Breast epithelium (tissue), 4 donors: Measurements from ENCODE around the gene RUFY1. TPM values are rescaled to one million over a fixed set of nuclear protein-coding genes. Genes with fewer than 3 reads are reported as not detected.
"Not testable (repeated sequence)": the region's sequence is repeated elsewhere in the genome, so short reads cannot be mapped to it uniquely, and the experiment has no call there.

Experiments used
- DNase-seq, 2 donors: peaks; one replicate each; pipeline ENCODE4 v3.0.0-alpha.2; 2019; ENCODE audit warnings: low spot score in 2 of 2
- H3K27ac ChIP-seq, 2 donors: fragments of 200-600 bp; sonication (generic) in 1 of 2; one replicate each; pipeline ENCODE4 v1.5.1; 2016 to 2019; ENCODE audit warnings: mild to moderate bottlenecking in 1 of 2
- H3K27me3 ChIP-seq, 2 donors: fragments of 200-600 bp; sonication (generic) in 1 of 2; one replicate each; pipeline versions ENCODE4 v1.5.1 to v1.6.0; 2017 to 2019; ENCODE audit warnings: control low read depth in 1 of 2, mild to moderate bottlenecking in 1 of 2
- H3K36me3 ChIP-seq: fragments of 200-600 bp; one replicate; pipeline ENCODE4 v1.5.1; 2019
- H3K4me1 ChIP-seq, 2 donors: fragments of 200-600 bp; sonication (generic); one replicate each; pipeline ENCODE4 v1.5.1; 2016 to 2019; ENCODE audit warnings: control low read depth in 1 of 2
- H3K4me3 ChIP-seq, 3 donors: fragments of 200-600 bp; sonication (generic); 1 replicate in 2 of 3; 2 replicates in 1 of 3; pipeline ENCODE4 v1.5.1; 2016 to 2019; ENCODE audit warnings: mild to moderate bottlenecking in 3 of 3, moderate library complexity in 2 of 3
- H3K9me3 ChIP-seq, 2 donors: fragments of 200-600 bp; sonication (generic) in 1 of 2; one replicate each; pipeline ENCODE4 v1.5.1; 2016 to 2019; ENCODE audit warnings: control low read depth in 1 of 2
- POLR2A ChIP-seq: fragments of 450-650 bp; IDR thresholded peaks from one replicate; pipeline ENCODE4 v1.6.1; 2016; ENCODE audit warnings: antibody characterized with exemption, mild to moderate bottlenecking, moderate library complexity
- POLR2AphosphoS5 ChIP-seq, 3 donors: sonication (generic); formaldehyde crosslinking; IDR thresholded peaks; one replicate each; pipeline ENCODE4 v1.6.1; 2017; ENCODE audit warnings: antibody characterized with exemption in 3 of 3
- intact Hi-C: fragments of 100-400 bp; cut with DNase I; formaldehyde crosslinking; loops from one replicate; pipeline ENCODE4 v1.15.1; 2023; ENCODE audit warnings: low total_unique reads
- total RNA-seq, 3 donors: library from RNA; depleted of rRNA; stranded (reverse); fragments of >200 nt; gene quantifications; one replicate each; pipeline ENCODE4 v1.1.0, GENCODE V29; 2016
- TF ChIP-seq, protein P1 (sequence below), 3 donors: fragments of 450-650 bp; IDR thresholded peaks; one replicate each; pipeline ENCODE4 v1.5.1; 2016 to 2017; ENCODE audit warnings: antibody characterized with exemption in 3 of 3, mild to moderate bottlenecking in 3 of 3, moderate library complexity in 3 of 3

Gene RUFY1
- total RNA-seq, 3 donors from 2014 or later: 51.8 to 70.0 (median 62.6) TPM

DNA sequence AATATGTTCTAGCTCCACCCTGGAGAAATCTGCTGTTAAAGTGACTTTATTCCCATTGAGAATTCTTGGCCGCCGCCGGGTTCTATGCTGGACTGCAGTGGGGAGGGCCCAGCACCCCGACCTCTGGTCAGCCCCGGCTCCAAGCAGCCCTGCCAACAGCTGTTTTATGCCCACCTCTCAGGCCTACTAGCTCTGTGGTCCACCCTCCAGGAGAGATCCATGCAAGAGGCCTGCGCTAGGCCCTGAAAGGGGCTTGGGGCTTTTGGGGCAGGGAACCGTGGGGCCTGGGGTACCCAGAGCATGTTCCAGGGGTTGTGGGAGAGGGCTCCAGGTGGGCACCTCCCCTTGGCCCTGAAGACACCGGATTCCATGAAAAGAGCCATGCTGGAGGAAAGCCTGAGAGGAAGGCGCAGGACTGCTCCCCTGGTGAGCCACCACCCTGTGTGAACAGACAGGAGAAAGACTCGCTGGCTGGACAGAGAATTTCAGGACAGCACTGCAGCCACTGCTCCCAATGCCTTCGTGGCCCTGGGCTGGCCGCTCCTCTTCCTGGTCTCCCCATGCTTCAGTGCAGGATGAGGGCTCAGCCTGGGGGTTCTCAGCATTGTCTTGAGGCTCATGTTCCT is 44.6 kb upstream of the RUFY1 start:
- no peak for DNase-seq
- intact Hi-C loops: no loop called here
- no peaks in the 10 kb centered on the region for H3K27me3 ChIP-seq
- H3K9me3 ChIP-seq: no peaks in the 10 kb centered on the region
- H3K4me1 ChIP-seq: no peaks in the 10 kb centered on the region
- TF ChIP-seq POLR2AphosphoS5 (IDR thresholded peaks at IDR 0.05) (no peak), POLR2A (no peak)
- TF ChIP-seq, protein P1, sequence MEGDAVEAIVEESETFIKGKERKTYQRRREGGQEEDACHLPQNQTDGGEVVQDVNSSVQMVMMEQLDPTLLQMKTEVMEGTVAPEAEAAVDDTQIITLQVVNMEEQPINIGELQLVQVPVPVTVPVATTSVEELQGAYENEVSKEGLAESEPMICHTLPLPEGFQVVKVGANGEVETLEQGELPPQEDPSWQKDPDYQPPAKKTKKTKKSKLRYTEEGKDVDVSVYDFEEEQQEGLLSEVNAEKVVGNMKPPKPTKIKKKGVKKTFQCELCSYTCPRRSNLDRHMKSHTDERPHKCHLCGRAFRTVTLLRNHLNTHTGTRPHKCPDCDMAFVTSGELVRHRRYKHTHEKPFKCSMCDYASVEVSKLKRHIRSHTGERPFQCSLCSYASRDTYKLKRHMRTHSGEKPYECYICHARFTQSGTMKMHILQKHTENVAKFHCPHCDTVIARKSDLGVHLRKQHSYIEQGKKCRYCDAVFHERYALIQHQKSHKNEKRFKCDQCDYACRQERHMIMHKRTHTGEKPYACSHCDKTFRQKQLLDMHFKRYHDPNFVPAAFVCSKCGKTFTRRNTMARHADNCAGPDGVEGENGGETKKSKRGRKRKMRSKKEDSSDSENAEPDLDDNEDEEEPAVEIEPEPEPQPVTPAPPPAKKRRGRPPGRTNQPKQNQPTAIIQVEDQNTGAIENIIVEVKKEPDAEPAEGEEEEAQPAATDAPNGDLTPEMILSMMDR (IDR thresholded peaks at IDR 0.05): no peak
- no peak overlapping the region for H3K4me3 ChIP-seq
- H3K36me3 ChIP-seq: no peaks in the 10 kb centered on the region
- no peak overlapping the region for H3K27ac ChIP-seq

DNA sequence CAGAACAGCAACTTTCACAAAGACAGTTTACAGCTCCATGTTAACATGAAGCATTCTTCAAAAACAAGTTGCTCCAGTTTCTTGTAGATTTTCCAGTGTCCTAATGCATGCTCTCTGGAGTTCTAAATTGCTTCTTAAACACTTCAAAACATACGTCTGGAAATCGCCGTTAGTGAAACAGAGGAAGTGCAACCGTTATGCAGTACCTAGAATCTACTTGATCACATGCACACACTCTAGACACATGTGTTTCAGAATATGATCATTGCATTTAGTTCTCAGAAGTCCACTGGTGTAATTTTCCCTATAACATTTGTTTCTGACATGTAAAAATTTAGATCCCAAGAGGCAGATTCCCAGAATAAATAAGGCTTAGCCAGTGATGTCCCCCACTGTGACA is 41.1 kb upstream of the RUFY1 start:
- Histone ChIP-seq H3K4me3 (no peak overlapping the region), H3K36me3 (no peaks in the 10 kb centered on the region), H3K27ac (no peak overlapping the region), H3K9me3 (no peaks in the 10 kb centered on the region), H3K4me1 (no peaks in the 10 kb centered on the region), H3K27me3 (no peaks in the 10 kb centered on the region)
- no peak for TF ChIP-seq POLR2A
- TF ChIP-seq, protein P1 (IDR thresholded peaks at IDR 0.05): no peak
- TF ChIP-seq POLR2AphosphoS5 (IDR thresholded peaks at IDR 0.05): no peak
- DNase-seq: no peak
- intact Hi-C loops: no loop called here

DNA sequence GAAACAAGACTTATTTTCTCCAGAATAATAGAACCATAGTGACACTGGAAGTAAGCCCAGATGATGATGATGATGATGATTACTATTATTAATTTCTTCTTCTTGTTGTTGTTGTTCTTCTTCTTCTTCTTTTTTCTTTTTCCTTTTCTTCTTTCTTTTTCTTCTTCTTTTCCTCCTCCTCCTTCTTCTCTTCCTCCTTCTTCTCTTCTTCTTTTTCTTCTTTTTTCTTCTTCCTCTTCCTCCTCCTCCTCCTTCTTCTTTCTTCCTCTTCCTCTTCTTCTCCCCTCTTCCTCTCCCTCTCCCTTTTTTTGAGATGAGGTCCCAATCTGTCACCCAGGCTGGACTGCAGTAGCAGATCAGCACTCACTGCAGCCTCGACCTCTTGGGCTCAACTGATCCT is 40.5 kb upstream of the RUFY1 start:
- Histone ChIP-seq H3K27ac (no peak overlapping the region), H3K4me1 (no peaks in the 10 kb centered on the region), H3K9me3 (no peaks in the 10 kb centered on the region), H3K4me3 (no peak overlapping the region), H3K36me3 (no peaks in the 10 kb centered on the region), H3K27me3 (no peaks in the 10 kb centered on the region)
- no peak for DNase-seq
- TF ChIP-seq, protein P1 (IDR thresholded peaks at IDR 0.05): no peak
- TF ChIP-seq POLR2AphosphoS5 (IDR thresholded peaks at IDR 0.05) (no peak), POLR2A (no peak)
- intact Hi-C loops: no loop called here

DNA sequence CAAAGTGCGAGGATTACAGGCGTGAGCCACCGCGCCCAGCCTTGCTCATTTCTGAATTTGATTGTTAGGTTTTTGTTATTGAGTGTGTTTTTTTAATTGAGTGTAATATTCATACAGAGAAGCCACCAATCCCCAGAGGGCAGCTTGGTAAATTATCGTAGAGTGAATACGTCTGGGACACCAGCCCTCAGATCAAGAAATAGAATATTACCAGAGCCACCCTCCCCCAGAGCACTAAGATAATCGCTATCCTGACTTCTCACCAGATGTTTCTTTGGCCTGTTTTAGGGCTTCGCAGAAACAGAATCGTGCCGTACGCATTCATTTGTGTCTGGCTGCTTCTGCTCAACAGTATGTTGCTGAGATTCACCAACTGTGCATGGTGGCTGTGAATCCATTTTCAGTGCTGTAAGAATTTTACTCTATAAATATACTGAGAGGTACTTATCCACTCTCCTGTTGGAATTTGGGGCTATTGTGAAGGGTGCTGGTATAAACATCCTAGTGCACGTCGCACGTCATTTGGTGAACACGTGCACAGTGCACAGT is 37.8 kb upstream of the RUFY1 start:
- intact Hi-C loops: no loop called here
- TF ChIP-seq, protein P1 (IDR thresholded peaks at IDR 0.05): no peak
- TF ChIP-seq POLR2A (no peak), POLR2AphosphoS5 (IDR thresholded peaks at IDR 0.05) (no peak)
- Histone ChIP-seq H3K36me3 (no peaks in the 10 kb centered on the region), H3K27ac (no peak overlapping the region), H3K4me3 (no peak overlapping the region), H3K9me3 (no peaks in the 10 kb centered on the region), H3K27me3 (no peaks in the 10 kb centered on the region), H3K4me1 (no peaks in the 10 kb centered on the region)
- no peak for DNase-seq

DNA sequence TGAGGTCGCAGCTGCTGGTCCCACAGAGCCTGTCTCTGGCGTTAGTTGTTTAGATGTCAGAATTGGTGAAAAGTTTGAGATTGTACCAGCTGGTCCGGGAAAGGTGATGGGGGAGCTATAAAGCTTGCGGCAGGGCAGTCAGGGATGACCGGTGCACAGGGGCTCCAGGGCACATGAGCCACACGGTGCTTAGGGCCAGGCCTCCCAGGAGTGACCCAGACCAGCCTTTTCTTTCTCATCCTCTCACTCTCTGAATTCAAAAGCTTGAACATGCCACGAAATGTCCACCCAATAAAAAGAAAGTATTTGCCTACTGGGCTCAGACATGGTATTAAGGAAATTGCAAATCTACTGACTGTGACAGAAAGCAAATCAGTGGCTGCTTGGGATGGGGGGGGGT is 34.9 kb upstream of the RUFY1 start:
- H3K9me3 ChIP-seq, H3K27me3 ChIP-seq, H3K4me1 ChIP-seq, H3K36me3 ChIP-seq, DNase-seq, H3K27ac ChIP-seq, H3K4me3 ChIP-seq, intact Hi-C loops: not testable (repeated sequence)
